ENCODE data around the gene POFUT2. TPM values are rescaled to one million over a fixed set of nuclear protein-coding genes. Genes with fewer than 3 reads are reported as not detected.

Gene POFUT2
- polyA plus RNA-seq, 2 of the 4 experiments (the other 2 are of a cell fraction), result 10.7 to 16.6 TPM

DNA sequence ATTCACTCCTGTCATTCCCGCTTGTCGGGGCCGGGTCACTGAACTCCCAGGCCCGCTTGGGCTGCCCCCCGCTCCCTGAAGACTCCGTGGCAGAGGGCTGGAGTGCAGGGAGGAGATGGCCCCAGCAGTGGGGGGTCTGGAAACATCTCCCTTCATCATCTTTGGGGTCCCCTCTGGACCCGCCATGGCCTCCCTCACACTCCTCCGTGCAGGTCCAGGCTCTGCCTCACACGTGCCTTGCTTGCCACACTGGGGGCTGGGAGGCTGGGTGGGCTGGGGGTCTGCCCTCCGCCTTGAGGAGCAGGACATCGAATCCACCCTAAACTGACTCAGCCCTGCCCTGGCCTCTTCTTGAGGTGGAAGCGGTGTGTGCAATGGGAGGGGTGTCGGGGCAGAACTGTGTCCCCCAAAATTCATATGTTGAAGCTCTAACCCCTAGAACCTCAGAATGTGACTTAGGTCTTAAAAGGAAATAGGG, 35.2 kb downstream of the POFUT2 start (continued):
- no peak for TF ChIP-seq RNF2 (IDR thresholded peaks at IDR 0.05; ENCODE audit: borderline replicate concordance, low read depth)
- TF ChIP-seq TFCP2L1 (CRISPR knock-in tag; IDR thresholded peaks at IDR 0.05), result no peak
- no peak for TF ChIP-seq CHD4 (IDR thresholded peaks at IDR 0.05; ENCODE audit: borderline replicate concordance)
- TF ChIP-seq FOXS1 (CRISPR knock-in tag; IDR thresholded peaks at IDR 0.05), result no peak

DNA sequence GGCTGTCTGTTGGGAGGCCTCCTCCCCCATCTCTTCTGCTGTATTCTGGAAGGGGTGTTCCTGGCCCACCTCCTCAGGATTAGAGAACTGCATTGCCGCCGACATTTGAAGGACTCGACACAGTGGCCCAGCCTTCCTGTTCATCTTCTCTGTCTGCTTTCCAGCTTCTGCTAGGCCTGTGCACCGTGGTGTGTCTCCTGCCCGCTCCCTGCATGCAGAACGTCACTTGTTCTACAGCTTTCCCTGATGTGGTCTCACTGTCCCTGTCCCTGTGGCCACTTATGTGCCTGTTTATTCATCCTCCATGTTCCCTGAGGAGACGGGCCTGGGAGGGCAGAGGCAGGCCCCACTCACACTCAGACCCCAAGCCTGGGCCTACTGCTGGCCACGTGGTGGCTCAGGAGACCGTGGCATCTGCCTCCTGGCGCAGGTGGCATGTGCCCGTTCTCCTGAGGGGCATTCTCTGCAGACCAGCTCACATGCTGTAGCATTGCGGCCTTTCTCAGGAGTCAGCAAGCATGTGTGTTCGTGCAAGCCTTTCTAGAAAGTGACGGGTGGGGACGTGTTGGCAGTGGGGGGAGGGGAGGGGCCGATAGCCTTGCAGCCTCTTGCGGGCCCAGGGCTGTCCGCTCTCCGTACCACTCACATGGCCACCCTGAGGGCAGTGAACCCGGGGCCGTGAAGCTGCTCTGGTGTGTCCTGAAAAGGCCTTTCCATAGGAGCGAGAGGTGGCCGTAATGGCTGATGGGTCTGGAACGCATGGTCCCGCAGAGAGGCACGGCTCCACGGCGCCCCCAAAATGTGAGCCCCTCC, 35.9 kb downstream of the POFUT2 start:
- H3K9me3 ChIP-seq, result no peaks in the 10 kb centered on the region; the same call in 2 of the 3 replicates
- POLR2A ChIA-PET, result no interaction called here
- FAIRE-seq, result no peak

More for the DNA sequence above, 35.9 kb downstream of the POFUT2 start:
- no peak overlapping the region for H3K4me3 ChIP-seq
- H3K4me2 ChIP-seq, result no peak overlapping the region
- H3K27ac ChIP-seq, result no peak overlapping the region
- ATAC-seq (no peak), DNase-seq (ENCODE audit: low read depth in 1 of 2, low spot score in 1 of 2) (no peak)
- TF ChIP-seq RNF2 (IDR thresholded peaks at IDR 0.05; ENCODE audit: borderline replicate concordance, low read depth) (no peak), CBX8 (IDR thresholded peaks at IDR 0.05) (no peak), FOSB (CRISPR knock-in tag; IDR thresholded peaks at IDR 0.05) (no peak), MYC (IDR thresholded peaks at IDR 0.05; ENCODE audit: borderline replicate concordance, low read length) (no peak), FOXS1 (CRISPR knock-in tag; IDR thresholded peaks at IDR 0.05) (no peak), CBX2 (IDR thresholded peaks at IDR 0.05; ENCODE audit: borderline replicate concordance, low read depth) (no peak), GATA3 (IDR thresholded peaks at IDR 0.05; ENCODE audit: borderline replicate concordance) (no peak), HOXA7 (CRISPR knock-in tag; IDR thresholded peaks at IDR 0.05) (no peak), EP300 (IDR thresholded peaks at IDR 0.05) (no peak), NPAS2 (CRISPR knock-in tag; IDR thresholded peaks at IDR 0.05; ENCODE audit: borderline replicate concordance) (no peak), HOXB5 (CRISPR knock-in tag; IDR thresholded peaks at IDR 0.05) (no peak), HOXB13 (CRISPR knock-in tag; IDR thresholded peaks at IDR 0.05; ENCODE audit: low read depth) (no peak), SMC3 (IDR thresholded peaks at IDR 0.05) (no peak)
- TF ChIP-seq, protein P1, sequence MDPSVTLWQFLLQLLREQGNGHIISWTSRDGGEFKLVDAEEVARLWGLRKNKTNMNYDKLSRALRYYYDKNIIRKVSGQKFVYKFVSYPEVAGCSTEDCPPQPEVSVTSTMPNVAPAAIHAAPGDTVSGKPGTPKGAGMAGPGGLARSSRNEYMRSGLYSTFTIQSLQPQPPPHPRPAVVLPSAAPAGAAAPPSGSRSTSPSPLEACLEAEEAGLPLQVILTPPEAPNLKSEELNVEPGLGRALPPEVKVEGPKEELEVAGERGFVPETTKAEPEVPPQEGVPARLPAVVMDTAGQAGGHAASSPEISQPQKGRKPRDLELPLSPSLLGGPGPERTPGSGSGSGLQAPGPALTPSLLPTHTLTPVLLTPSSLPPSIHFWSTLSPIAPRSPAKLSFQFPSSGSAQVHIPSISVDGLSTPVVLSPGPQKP (IDR thresholded peaks at IDR 0.05; ENCODE audit: low read depth, low read length), result no peak
- TF ChIP-seq, protein P2, sequence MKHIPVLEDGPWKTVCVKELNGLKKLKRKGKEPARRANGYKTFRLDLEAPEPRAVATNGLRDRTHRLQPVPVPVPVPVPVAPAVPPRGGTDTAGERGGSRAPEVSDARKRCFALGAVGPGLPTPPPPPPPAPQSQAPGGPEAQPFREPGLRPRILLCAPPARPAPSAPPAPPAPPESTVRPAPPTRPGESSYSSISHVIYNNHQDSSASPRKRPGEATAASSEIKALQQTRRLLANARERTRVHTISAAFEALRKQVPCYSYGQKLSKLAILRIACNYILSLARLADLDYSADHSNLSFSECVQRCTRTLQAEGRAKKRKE (CRISPR knock-in tag; IDR thresholded peaks at IDR 0.05; ENCODE audit: low read depth), result no peak
- TF ChIP-seq, protein P3, sequence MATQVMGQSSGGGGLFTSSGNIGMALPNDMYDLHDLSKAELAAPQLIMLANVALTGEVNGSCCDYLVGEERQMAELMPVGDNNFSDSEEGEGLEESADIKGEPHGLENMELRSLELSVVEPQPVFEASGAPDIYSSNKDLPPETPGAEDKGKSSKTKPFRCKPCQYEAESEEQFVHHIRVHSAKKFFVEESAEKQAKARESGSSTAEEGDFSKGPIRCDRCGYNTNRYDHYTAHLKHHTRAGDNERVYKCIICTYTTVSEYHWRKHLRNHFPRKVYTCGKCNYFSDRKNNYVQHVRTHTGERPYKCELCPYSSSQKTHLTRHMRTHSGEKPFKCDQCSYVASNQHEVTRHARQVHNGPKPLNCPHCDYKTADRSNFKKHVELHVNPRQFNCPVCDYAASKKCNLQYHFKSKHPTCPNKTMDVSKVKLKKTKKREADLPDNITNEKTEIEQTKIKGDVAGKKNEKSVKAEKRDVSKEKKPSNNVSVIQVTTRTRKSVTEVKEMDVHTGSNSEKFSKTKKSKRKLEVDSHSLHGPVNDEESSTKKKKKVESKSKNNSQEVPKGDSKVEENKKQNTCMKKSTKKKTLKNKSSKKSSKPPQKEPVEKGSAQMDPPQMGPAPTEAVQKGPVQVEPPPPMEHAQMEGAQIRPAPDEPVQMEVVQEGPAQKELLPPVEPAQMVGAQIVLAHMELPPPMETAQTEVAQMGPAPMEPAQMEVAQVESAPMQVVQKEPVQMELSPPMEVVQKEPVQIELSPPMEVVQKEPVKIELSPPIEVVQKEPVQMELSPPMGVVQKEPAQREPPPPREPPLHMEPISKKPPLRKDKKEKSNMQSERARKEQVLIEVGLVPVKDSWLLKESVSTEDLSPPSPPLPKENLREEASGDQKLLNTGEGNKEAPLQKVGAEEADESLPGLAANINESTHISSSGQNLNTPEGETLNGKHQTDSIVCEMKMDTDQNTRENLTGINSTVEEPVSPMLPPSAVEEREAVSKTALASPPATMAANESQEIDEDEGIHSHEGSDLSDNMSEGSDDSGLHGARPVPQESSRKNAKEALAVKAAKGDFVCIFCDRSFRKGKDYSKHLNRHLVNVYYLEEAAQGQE (IDR thresholded peaks at IDR 0.05), result no peak
- TF ChIP-seq, protein P4, sequence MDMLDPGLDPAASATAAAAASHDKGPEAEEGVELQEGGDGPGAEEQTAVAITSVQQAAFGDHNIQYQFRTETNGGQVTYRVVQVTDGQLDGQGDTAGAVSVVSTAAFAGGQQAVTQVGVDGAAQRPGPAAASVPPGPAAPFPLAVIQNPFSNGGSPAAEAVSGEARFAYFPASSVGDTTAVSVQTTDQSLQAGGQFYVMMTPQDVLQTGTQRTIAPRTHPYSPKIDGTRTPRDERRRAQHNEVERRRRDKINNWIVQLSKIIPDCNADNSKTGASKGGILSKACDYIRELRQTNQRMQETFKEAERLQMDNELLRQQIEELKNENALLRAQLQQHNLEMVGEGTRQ (IDR thresholded peaks at IDR 0.05), result no peak
- 93% methylated on average over 7 of the region's 28 CpGs for WGBS (ENCODE audit: missing lambda C conversion rate)
- CTCF ChIA-PET, result no interaction called here
- no peaks in the 10 kb centered on the region for H3K4me1 ChIP-seq
